ENCODE data around the gene PLK3.
A peak's percentile ranks its signal among the peaks of the same experiment; 100 is the strongest.

The PLK3 gene

DNA sequence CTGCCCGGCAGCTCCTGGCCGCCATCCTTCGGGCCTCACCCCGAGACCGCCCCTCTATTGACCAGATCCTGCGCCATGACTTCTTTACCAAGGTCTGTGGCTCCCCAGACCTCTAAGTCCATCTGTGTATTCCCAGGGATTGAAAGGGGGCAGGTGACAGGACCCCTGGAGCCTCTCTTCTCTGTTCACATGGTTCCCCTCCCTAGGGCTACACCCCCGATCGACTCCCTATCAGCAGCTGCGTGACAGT, 2.8 kb downstream of the PLK3 start:
- no peaks in the 10 kb centered on the region for H3K27me3 ChIP-seq (ENCODE audit: low read depth, low read length)
- peaks cover 60% of the 10 kb centered on the region for H3K36me3 ChIP-seq (replicated peaks; ENCODE audit: low read depth, low read length)

DNA sequence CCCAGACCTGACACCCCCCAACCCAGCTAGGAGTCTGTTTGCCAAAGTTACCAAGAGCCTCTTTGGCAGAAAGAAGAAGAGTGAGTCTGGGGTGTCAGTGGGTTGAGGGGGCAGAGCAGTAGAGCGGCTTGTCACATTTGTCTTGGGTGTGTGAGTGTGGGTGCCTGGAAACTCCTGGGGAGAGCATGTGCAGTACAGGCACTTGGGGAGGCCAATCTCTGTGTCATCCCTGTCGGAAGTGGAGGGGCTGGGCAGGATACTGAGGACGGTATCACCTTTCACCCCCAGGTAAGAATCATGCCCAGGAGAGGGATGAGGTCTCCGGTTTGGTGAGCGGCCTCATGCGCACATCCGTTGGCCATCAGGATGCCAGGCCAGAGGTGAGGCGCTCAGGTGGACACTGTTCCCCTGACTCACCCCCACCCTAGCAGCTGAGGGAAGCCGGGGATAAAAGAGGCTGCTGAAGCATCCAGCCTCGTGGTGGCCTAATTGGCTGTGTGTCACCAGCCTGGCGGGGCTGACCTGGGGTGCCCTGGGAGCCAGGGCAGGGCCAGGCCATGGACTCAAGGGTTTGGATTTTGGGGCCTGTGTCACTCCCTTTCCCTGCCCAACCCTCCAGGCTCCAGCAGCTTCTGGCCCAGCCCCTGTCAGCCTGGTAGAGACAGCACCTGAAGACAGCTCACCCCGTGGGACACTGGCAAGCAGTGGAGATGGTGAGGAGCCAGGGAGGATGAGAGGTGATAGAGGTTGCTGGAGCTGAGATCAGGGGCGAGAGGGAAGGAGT, 3.3 kb downstream of the PLK3 start:
- H3K36me3 ChIP-seq (replicated peaks; ENCODE audit: low read depth, low read length) = peaks cover 61% of the 10 kb centered on the region
- TF ChIP-seq, protein P1, sequence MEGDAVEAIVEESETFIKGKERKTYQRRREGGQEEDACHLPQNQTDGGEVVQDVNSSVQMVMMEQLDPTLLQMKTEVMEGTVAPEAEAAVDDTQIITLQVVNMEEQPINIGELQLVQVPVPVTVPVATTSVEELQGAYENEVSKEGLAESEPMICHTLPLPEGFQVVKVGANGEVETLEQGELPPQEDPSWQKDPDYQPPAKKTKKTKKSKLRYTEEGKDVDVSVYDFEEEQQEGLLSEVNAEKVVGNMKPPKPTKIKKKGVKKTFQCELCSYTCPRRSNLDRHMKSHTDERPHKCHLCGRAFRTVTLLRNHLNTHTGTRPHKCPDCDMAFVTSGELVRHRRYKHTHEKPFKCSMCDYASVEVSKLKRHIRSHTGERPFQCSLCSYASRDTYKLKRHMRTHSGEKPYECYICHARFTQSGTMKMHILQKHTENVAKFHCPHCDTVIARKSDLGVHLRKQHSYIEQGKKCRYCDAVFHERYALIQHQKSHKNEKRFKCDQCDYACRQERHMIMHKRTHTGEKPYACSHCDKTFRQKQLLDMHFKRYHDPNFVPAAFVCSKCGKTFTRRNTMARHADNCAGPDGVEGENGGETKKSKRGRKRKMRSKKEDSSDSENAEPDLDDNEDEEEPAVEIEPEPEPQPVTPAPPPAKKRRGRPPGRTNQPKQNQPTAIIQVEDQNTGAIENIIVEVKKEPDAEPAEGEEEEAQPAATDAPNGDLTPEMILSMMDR (IDR thresholded peaks at IDR 0.05; ENCODE audit: low read depth, low read length) = no peak
- no peak for TF ChIP-seq EZH2phosphoT487 (IDR thresholded peaks at IDR 0.05; ENCODE audit: low read depth)
- H3K4me1 ChIP-seq (ENCODE audit: low read length) = peaks cover 64% of the 10 kb centered on the region
- H3K4me3 ChIP-seq (ENCODE audit: low read length) = no peak overlapping the region
- H3K79me2 ChIP-seq (ENCODE audit: low read length) = peaks cover 64% of the 10 kb centered on the region
- H3K27ac ChIP-seq (ENCODE audit: low read length) = peak overlapping the region; percentile 79; the same call in 1 of the 2 replicates
- H3K27me3 ChIP-seq (ENCODE audit: low read depth, low read length) = no peaks in the 10 kb centered on the region
- no peak overlapping the region for H2AFZ ChIP-seq (ENCODE audit: low read depth, low read length)
- no peaks in the 10 kb centered on the region for H3K9me3 ChIP-seq (ENCODE audit: insufficient read depth, low read length)
- peaks cover 11% of the 10 kb centered on the region for H4K20me1 ChIP-seq (ENCODE audit: insufficient read depth, low read length)
- H3K9ac ChIP-seq (ENCODE audit: low read length) = no peak overlapping the region
- H3K4me2 ChIP-seq (ENCODE audit: low read length) = peak overlapping the region; percentile 97; the same call in 1 of the 2 replicates

More for the DNA sequence above, 2.8 kb downstream of the PLK3 start:
- no peak overlapping the region for H3K9ac ChIP-seq (ENCODE audit: low read length)
- peaks cover 62% of the 10 kb centered on the region for H3K79me2 ChIP-seq (ENCODE audit: low read length)
- TF ChIP-seq, protein P1 (IDR thresholded peaks at IDR 0.05; ENCODE audit: low read depth, low read length) = no peak
- no peak for TF ChIP-seq EZH2phosphoT487 (IDR thresholded peaks at IDR 0.05; ENCODE audit: low read depth)
- peak overlapping the region; percentile 79 for H3K27ac ChIP-seq (ENCODE audit: low read length)
- no peaks in the 10 kb centered on the region for H3K9me3 ChIP-seq (ENCODE audit: insufficient read depth, low read length)
- H3K4me2 ChIP-seq (ENCODE audit: low read length) = peak overlapping the region; percentile 97; the same call in 1 of the 2 replicates
- H4K20me1 ChIP-seq (ENCODE audit: insufficient read depth, low read length) = peaks cover 11% of the 10 kb centered on the region
- H3K4me3 ChIP-seq (ENCODE audit: low read length) = no peak overlapping the region; the same call in 1 of the 2 replicates
- H2AFZ ChIP-seq (ENCODE audit: low read depth, low read length) = no peak overlapping the region
- H3K4me1 ChIP-seq (ENCODE audit: low read length) = peaks cover 59% of the 10 kb centered on the region

- Histone ChIP-seq H3K27ac (ENCODE audit: low read length) (peak overlapping the region; percentile 11; the same call in 1 of the 2 replicates), H3K9ac (ENCODE audit: low read length) (no peak overlapping the region), H3K4me2 (ENCODE audit: low read length) (no peak overlapping the region), H3K4me1 (ENCODE audit: low read length) (peaks cover 80% of the 10 kb centered on the region), H3K9me3 (ENCODE audit: insufficient read depth, low read length) (no peaks in the 10 kb centered on the region), H2AFZ (ENCODE audit: low read depth, low read length) (no peak overlapping the region), H3K27me3 (ENCODE audit: low read depth, low read length) (no peaks in the 10 kb centered on the region), H3K36me3 (replicated peaks; ENCODE audit: low read depth, low read length) (peaks cover 64% of the 10 kb centered on the region), H3K4me3 (ENCODE audit: low read length) (no peak overlapping the region), H3K79me2 (ENCODE audit: low read length) (peaks cover 62% of the 10 kb centered on the region), H4K20me1 (ENCODE audit: insufficient read depth, low read length) (peaks cover 11% of the 10 kb centered on the region)
- TF ChIP-seq, protein P1 (IDR thresholded peaks at IDR 0.05; ENCODE audit: low read depth, low read length) = peak; percentile 20
- TF ChIP-seq EZH2phosphoT487 (IDR thresholded peaks at IDR 0.05; ENCODE audit: low read depth) = no peak
These were observed 5.3 kb downstream of the PLK3 start for GRCh38 chr1:44805311-44806024.

- H3K27ac ChIP-seq (ENCODE audit: low read length) = peak overlapping the region; percentile 100
- peak overlapping the region; percentile 78 for H3K4me2 ChIP-seq (ENCODE audit: low read length)
- H3K4me3 ChIP-seq (ENCODE audit: low read length) = no peak overlapping the region
- no peaks in the 10 kb centered on the region for H3K27me3 ChIP-seq (ENCODE audit: low read depth, low read length)
- H2AFZ ChIP-seq (ENCODE audit: low read depth, low read length) = no peak overlapping the region
- H4K20me1 ChIP-seq (ENCODE audit: insufficient read depth, low read length) = peaks cover 11% of the 10 kb centered on the region
- H3K9me3 ChIP-seq (ENCODE audit: insufficient read depth, low read length) = no peaks in the 10 kb centered on the region
- H3K4me1 ChIP-seq (ENCODE audit: low read length) = peaks cover 87% of the 10 kb centered on the region
- no peak for TF ChIP-seq EZH2phosphoT487 (IDR thresholded peaks at IDR 0.05; ENCODE audit: low read depth)
- TF ChIP-seq, protein P1 (IDR thresholded peaks at IDR 0.05; ENCODE audit: low read depth, low read length) = no peak
- H3K36me3 ChIP-seq (replicated peaks; ENCODE audit: low read depth, low read length) = peaks cover 62% of the 10 kb centered on the region
- peaks cover 62% of the 10 kb centered on the region for H3K79me2 ChIP-seq (ENCODE audit: low read length)
- H3K9ac ChIP-seq (ENCODE audit: low read length) = peak overlapping the region; percentile 94; the same call in 1 of the 2 replicates
These were observed 6.0 kb downstream of the PLK3 start for GRCh38 chr1:44806025-44806703.
